Kidney (tissue), 14 donors: ENCODE results near the gene CTNND2. TPM values are rescaled to one million over a fixed set of nuclear protein-coding genes. Genes with fewer than 3 reads are reported as not detected.

Experiments used
- DNase-seq, 5 donors: peaks; one replicate each; pipeline ENCODE4 v3.0.0-alpha.2; 2013 to 2020
- FAIRE-seq: peaks from 2 replicates; lab custom pipeline; 2012; peaks lifted over from hg19 to GRCh38; lab: Jason Lieb, UNC
- H3K27ac ChIP-seq, 2 donors: one replicate each; pipeline ENCODE4 v1.7.0; 2013; ENCODE audit warnings: low read depth in 2 of 2, low read length in 2 of 2, inconsistent platforms in 1 of 2
- H3K27me3 ChIP-seq: one replicate; pipeline ENCODE4 v1.7.1; 2013; ENCODE audit warnings: low read length, inconsistent platforms; ENCODE audit not compliant: control insufficient read depth, insufficient read depth
- H3K36me3 ChIP-seq, 3 donors: one replicate each; pipeline versions ENCODE4 v1.7.0 to v1.7.1; 2013; ENCODE audit warnings: low read length in 3 of 3, control low read depth in 1 of 3, inconsistent platforms in 1 of 3; ENCODE audit not compliant: insufficient read depth in 3 of 3, control insufficient read depth in 2 of 3
- H3K4me1 ChIP-seq, 3 donors: one replicate each; pipeline versions ENCODE4 v1.7.0 to v1.7.1; 2013; ENCODE audit warnings: low read length in 3 of 3, inconsistent platforms in 1 of 3, low read depth in 1 of 3; ENCODE audit not compliant: control insufficient read depth in 2 of 3, insufficient read depth in 2 of 3
- H3K4me3 ChIP-seq, 3 donors: one replicate each; pipeline versions ENCODE4 v1.7.0 to v1.8.1; 2013; ENCODE audit warnings: low read length in 3 of 3, control low read depth in 1 of 3, inconsistent platforms in 1 of 3
- H3K9ac ChIP-seq, 3 donors: one replicate each; pipeline versions ENCODE4 v1.7.0 to v1.7.1; 2013; ENCODE audit warnings: low read length in 3 of 3, control low read depth in 1 of 3, inconsistent platforms in 1 of 3
- H3K9me3 ChIP-seq, 3 donors: one replicate each; pipeline versions ENCODE4 v1.7.0 to v1.7.1; 2013; ENCODE audit warnings: low read length in 3 of 3, control low read depth in 1 of 3, inconsistent platforms in 1 of 3; ENCODE audit not compliant: control insufficient read depth in 2 of 3, insufficient read depth in 1 of 3
- intact Hi-C: fragments of 100-400 bp; cut with DNase I; formaldehyde crosslinking; loops from one replicate; pipeline ENCODE4 v1.11.1; 2022
- polyA plus RNA-seq: library from polyadenylated mRNA; stranded (reverse); fragments of 350-450 nt; fragmentation: Illumina TruSeq; extraction: RNeasy Lipid Tissue Mini Kit (QIAGEN cat#74804); gene quantifications from one replicate; pipeline ENCODE4 v1.2.3, GENCODE V29; 2014; ENCODE audit warnings: low read depth, low replicate concordance; ENCODE audit not compliant: insufficient read depth
- total RNA-seq: library from RNA; stranded (reverse); fragmentation: NEBNext Ultra II Directional; extraction: Animal tissue kit (Norgen Biotek cat#: 25700); gene quantifications from one replicate; pipeline ENCODE4 v1.2.1, GENCODE V29; 2021
- TF ChIP-seq, protein P1 (sequence below): IDR thresholded peaks from 3 replicates; pipeline ENCODE4 v1.5.1; 2012; ENCODE audit warnings: mild to moderate bottlenecking, moderate library complexity, borderline replicate concordance; ENCODE audit not compliant: insufficient read depth; ENCODE audit errors: extremely low read depth
- donor health status: control.
- donor health status: control.
- donor health status: control.
- donor health status: control.
- donor health status: control.
- donor health status: DM: yes; HTN: yes; CAD: no.
- donor health status: Normal renal cell carcinoma (clear cell type).

CTNND2 gene
- total and polyA plus RNA-seq, 2 donors from 2014 or later, result 0.15 to 0.79 TPM

DNA sequence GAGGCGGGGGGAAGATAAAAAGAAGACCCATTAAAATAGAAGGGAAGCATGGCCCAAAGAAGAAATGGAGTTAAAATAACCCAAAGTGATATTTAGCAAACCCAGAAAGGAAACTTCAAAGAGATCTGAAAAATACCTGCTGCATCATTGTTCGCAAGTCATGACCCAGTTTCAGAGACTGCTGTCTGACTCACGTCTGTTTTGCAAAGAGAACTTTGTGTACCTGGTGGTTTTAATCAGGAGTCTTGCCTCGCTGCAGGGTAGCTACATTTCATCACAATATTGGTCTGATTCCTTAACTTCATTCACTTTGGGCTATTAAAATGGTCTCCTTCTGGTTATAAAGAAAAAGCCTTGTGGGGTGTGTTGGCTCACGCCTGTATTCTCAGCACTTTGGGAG lies 682.1 kb downstream of the CTNND2 start:
- H3K9me3 ChIP-seq, result no peaks in the 10 kb centered on the region
- H3K9ac ChIP-seq, result no peak overlapping the region
- H3K4me3 ChIP-seq, result no peak overlapping the region
- TF ChIP-seq, protein P1, sequence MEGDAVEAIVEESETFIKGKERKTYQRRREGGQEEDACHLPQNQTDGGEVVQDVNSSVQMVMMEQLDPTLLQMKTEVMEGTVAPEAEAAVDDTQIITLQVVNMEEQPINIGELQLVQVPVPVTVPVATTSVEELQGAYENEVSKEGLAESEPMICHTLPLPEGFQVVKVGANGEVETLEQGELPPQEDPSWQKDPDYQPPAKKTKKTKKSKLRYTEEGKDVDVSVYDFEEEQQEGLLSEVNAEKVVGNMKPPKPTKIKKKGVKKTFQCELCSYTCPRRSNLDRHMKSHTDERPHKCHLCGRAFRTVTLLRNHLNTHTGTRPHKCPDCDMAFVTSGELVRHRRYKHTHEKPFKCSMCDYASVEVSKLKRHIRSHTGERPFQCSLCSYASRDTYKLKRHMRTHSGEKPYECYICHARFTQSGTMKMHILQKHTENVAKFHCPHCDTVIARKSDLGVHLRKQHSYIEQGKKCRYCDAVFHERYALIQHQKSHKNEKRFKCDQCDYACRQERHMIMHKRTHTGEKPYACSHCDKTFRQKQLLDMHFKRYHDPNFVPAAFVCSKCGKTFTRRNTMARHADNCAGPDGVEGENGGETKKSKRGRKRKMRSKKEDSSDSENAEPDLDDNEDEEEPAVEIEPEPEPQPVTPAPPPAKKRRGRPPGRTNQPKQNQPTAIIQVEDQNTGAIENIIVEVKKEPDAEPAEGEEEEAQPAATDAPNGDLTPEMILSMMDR, result no peak
- no peaks in the 10 kb centered on the region for H3K4me1 ChIP-seq
- H3K27ac ChIP-seq, result no peak overlapping the region
- DNase-seq, result no peak
- intact Hi-C loops, result no loop called here
- H3K27me3 ChIP-seq, result no peaks in the 10 kb centered on the region
- H3K36me3 ChIP-seq, result no peaks in the 10 kb centered on the region
- no peak for FAIRE-seq

DNA sequence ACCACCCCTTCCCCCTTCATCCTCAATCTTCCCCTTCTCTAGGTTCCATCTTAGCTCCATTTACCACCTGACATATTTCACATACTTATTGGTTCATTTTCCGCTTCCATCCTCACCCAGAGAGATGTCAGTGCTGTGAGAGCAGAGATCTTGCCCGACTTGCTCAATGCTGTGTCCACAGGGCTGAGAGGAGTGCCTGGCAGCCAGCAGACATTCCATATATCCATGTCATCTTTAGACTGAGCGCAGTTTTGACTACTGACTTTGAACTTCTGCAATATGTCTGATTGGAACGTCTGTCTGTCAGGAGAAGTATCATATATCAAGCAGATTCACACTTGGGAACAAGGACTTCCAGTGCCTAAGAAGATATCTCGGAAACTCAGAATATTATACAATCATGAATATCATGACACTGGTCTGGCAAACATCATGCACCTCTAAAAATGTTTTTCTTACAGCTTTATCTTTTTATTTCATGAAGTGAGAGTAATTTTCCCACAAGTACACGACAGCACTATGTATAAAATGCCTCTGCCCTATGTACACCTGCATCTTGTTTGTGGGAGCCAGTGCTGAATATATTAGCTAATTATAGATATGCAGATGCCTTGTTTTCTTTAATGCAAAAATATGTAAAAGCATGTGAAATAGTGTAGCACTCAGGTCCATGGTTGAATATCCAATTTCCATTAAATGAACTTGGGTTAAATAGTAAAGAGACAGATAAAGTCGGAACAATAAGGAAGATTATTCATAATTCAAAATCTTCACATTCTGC lies 689.2 kb downstream of the CTNND2 start:
- intact Hi-C loops, result no loop called here
- H3K9me3 ChIP-seq, result no peaks in the 10 kb centered on the region
- DNase-seq (no peak), FAIRE-seq (no peak)
- H3K36me3 ChIP-seq, result no peaks in the 10 kb centered on the region
- H3K9ac ChIP-seq, result no peak overlapping the region
- TF ChIP-seq, protein P1, result no peak
- no peak overlapping the region for H3K27ac ChIP-seq
- H3K27me3 ChIP-seq, result no peaks in the 10 kb centered on the region
- no peaks in the 10 kb centered on the region for H3K4me1 ChIP-seq
- H3K4me3 ChIP-seq, result no peak overlapping the region

DNA sequence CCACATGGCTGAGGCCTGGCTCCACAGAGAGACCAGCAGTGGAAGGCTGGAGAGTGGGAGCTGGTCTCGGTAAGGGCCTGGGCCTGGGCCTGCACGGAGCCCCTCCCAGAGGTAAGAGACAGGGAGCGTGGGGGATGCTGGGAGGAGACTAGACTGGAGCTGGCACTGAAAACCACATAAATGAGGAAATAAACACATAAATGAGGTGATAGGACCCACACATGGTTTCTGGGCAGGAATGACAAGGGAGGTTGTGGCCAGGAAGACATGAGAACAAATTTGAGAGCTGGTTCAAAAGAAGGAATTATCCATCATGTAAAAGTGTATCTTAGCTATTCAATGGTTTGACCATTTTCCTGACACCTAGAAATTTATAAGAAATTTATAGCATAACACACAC lies 691.5 kb downstream of the CTNND2 start:
- Histone ChIP-seq H3K9ac (no peak overlapping the region), H3K36me3 (no peaks in the 10 kb centered on the region), H3K9me3 (no peaks in the 10 kb centered on the region), H3K4me3 (no peak overlapping the region), H3K27me3 (no peaks in the 10 kb centered on the region), H3K27ac (no peak overlapping the region), H3K4me1 (no peaks in the 10 kb centered on the region)
- intact Hi-C loops, result no loop called here
- FAIRE-seq, result no peak
- TF ChIP-seq, protein P1, result no peak
- no peak for DNase-seq
